Gastroesophageal sphincter (tissue), 3 donors: ENCODE measurements around the gene TIMP4.

Source experiments
- CTCF ChIP-seq, 4 experiments: fragments of 200-600 bp in 2 of 4; fragments of 450-650 bp in 2 of 4; sonication (generic) in 1 of 4; IDR thresholded peaks; one replicate each; pipeline ENCODE4 v1.5.1; 2017 to 2019; ENCODE audit warnings: antibody characterized with exemption in 4 of 4, mild to moderate bottlenecking in 2 of 4, moderate library complexity in 2 of 4
- EP300 ChIP-seq: sonication (generic); formaldehyde crosslinking; IDR thresholded peaks from one replicate; pipeline ENCODE4 v1.6.1; 2017; ENCODE audit warnings: antibody characterized with exemption, mild to moderate bottlenecking
- POLR2A ChIP-seq, 2 donors: fragments of 450-650 bp; IDR thresholded peaks; one replicate each; pipeline ENCODE4 v1.6.1; 2017; ENCODE audit warnings: antibody characterized with exemption in 2 of 2, mild to moderate bottlenecking in 2 of 2, moderate library complexity in 1 of 2

- no peak for TF ChIP-seq CTCF (IDR thresholded peaks at IDR 0.05)
- no peak for TF ChIP-seq EP300
- no peak for TF ChIP-seq POLR2A (IDR thresholded peaks at IDR 0.05)
Measured at GRCh38 chr3:12182687-12183441, 24.2 kb upstream of the TIMP4 start.
